ENCODE results near the gene HOXC12.

Gene HOXC12

GRCh38 chr12:53953831-53954693, 641 bp upstream of the HOXC12 start:
- Histone ChIP-seq H3K4me3 (ENCODE audit: low read length) (no peak overlapping the region), H3K9ac (ENCODE audit: low read length) (no peak overlapping the region), H3K9me3 (ENCODE audit: control insufficient read depth, low read depth, low read length) (no peaks in the 10 kb centered on the region), H3K27me3 (ENCODE audit: control insufficient read depth, insufficient read depth, low read length) (peaks cover 100% of the 10 kb centered on the region), H3K36me3 (ENCODE audit: control insufficient read depth, low read depth, low read length) (no peaks in the 10 kb centered on the region), H3K27ac (ENCODE audit: low read length) (no peak overlapping the region), H3K4me1 (ENCODE audit: control insufficient read depth, low read depth, low read length) (peaks cover 2% of the 10 kb centered on the region)

- H3K9ac ChIP-seq (ENCODE audit: low read length) = no peak overlapping the region
- H3K4me3 ChIP-seq (ENCODE audit: low read length) = no peak overlapping the region
- H3K27ac ChIP-seq (ENCODE audit: low read length) = no peak overlapping the region
- H3K27me3 ChIP-seq (ENCODE audit: control insufficient read depth, insufficient read depth, low read length) = peaks cover 100% of the 10 kb centered on the region
- H3K36me3 ChIP-seq (ENCODE audit: control insufficient read depth, low read depth, low read length) = no peaks in the 10 kb centered on the region
- H3K9me3 ChIP-seq (ENCODE audit: control insufficient read depth, low read depth, low read length) = no peaks in the 10 kb centered on the region
- H3K4me1 ChIP-seq (ENCODE audit: control insufficient read depth, low read depth, low read length) = no peaks in the 10 kb centered on the region
Observed at GRCh38 chr12:53955036-53955775, 503 bp downstream of the HOXC12 start.

GRCh38 chr12:53955776-53956250, 1.1 kb downstream of the HOXC12 start:
- peaks cover 100% of the 10 kb centered on the region for H3K27me3 ChIP-seq (ENCODE audit: control insufficient read depth, insufficient read depth, low read length)
- no peak overlapping the region for H3K9ac ChIP-seq (ENCODE audit: low read length)
- H3K9me3 ChIP-seq (ENCODE audit: control insufficient read depth, low read depth, low read length) = no peaks in the 10 kb centered on the region
- no peaks in the 10 kb centered on the region for H3K36me3 ChIP-seq (ENCODE audit: control insufficient read depth, low read depth, low read length)
- H3K27ac ChIP-seq (ENCODE audit: low read length) = no peak overlapping the region
- H3K4me1 ChIP-seq (ENCODE audit: control insufficient read depth, low read depth, low read length) = no peaks in the 10 kb centered on the region
- H3K4me3 ChIP-seq (ENCODE audit: low read length) = no peak overlapping the region

GRCh38 chr12:53956251-53956887, 1.7 kb downstream of the HOXC12 start:
- no peak overlapping the region for H3K4me3 ChIP-seq (ENCODE audit: low read length)
- no peak overlapping the region for H3K9ac ChIP-seq (ENCODE audit: low read length)
- peaks cover 100% of the 10 kb centered on the region for H3K27me3 ChIP-seq (ENCODE audit: control insufficient read depth, insufficient read depth, low read length)
- no peaks in the 10 kb centered on the region for H3K4me1 ChIP-seq (ENCODE audit: control insufficient read depth, low read depth, low read length)
- H3K36me3 ChIP-seq (ENCODE audit: control insufficient read depth, low read depth, low read length) = no peaks in the 10 kb centered on the region
- no peak overlapping the region for H3K27ac ChIP-seq (ENCODE audit: low read length)
- H3K9me3 ChIP-seq (ENCODE audit: control insufficient read depth, low read depth, low read length) = no peaks in the 10 kb centered on the region

- Histone ChIP-seq H3K9me3 (ENCODE audit: control insufficient read depth, low read depth, low read length) (no peaks in the 10 kb centered on the region), H3K4me1 (ENCODE audit: control insufficient read depth, low read depth, low read length) (no peaks in the 10 kb centered on the region), H3K27me3 (ENCODE audit: control insufficient read depth, insufficient read depth, low read length) (peaks cover 100% of the 10 kb centered on the region), H3K9ac (ENCODE audit: low read length) (no peak overlapping the region), H3K36me3 (ENCODE audit: control insufficient read depth, low read depth, low read length) (no peaks in the 10 kb centered on the region), H3K27ac (ENCODE audit: low read length) (no peak overlapping the region), H3K4me3 (ENCODE audit: low read length) (no peak overlapping the region)
Observed at GRCh38 chr12:53956914-53957536, 2.3 kb downstream of the HOXC12 start.

- no peaks in the 10 kb centered on the region for H3K4me1 ChIP-seq (ENCODE audit: control insufficient read depth, low read depth, low read length)
- no peak overlapping the region for H3K4me3 ChIP-seq (ENCODE audit: low read length)
- no peaks in the 10 kb centered on the region for H3K9me3 ChIP-seq (ENCODE audit: control insufficient read depth, low read depth, low read length)
- H3K27me3 ChIP-seq (ENCODE audit: control insufficient read depth, insufficient read depth, low read length) = peaks cover 100% of the 10 kb centered on the region
- H3K36me3 ChIP-seq (ENCODE audit: control insufficient read depth, low read depth, low read length) = no peaks in the 10 kb centered on the region
- no peak overlapping the region for H3K9ac ChIP-seq (ENCODE audit: low read length)
- no peak overlapping the region for H3K27ac ChIP-seq (ENCODE audit: low read length)
Observed at GRCh38 chr12:53958128-53958527, 3.4 kb downstream of the HOXC12 start.

- H3K36me3 ChIP-seq (ENCODE audit: control insufficient read depth, low read depth, low read length) = no peaks in the 10 kb centered on the region
- H3K4me1 ChIP-seq (ENCODE audit: control insufficient read depth, low read depth, low read length) = no peaks in the 10 kb centered on the region
- H3K9me3 ChIP-seq (ENCODE audit: control insufficient read depth, low read depth, low read length) = no peaks in the 10 kb centered on the region
- H3K9ac ChIP-seq (ENCODE audit: low read length) = no peak overlapping the region
- H3K27ac ChIP-seq (ENCODE audit: low read length) = no peak overlapping the region
- peaks cover 100% of the 10 kb centered on the region for H3K27me3 ChIP-seq (ENCODE audit: control insufficient read depth, insufficient read depth, low read length)
- H3K4me3 ChIP-seq (ENCODE audit: low read length) = no peak overlapping the region
Observed at GRCh38 chr12:53959314-53959713, 4.6 kb downstream of the HOXC12 start.

GRCh38 chr12:53960187-53961024, 5.7 kb downstream of the HOXC12 start:
- H3K9ac ChIP-seq (ENCODE audit: low read length) = no peak overlapping the region
- H3K9me3 ChIP-seq (ENCODE audit: control insufficient read depth, low read depth, low read length) = no peaks in the 10 kb centered on the region
- H3K36me3 ChIP-seq (ENCODE audit: control insufficient read depth, low read depth, low read length) = no peaks in the 10 kb centered on the region
- H3K27me3 ChIP-seq (ENCODE audit: control insufficient read depth, insufficient read depth, low read length) = peaks cover 100% of the 10 kb centered on the region
- no peaks in the 10 kb centered on the region for H3K4me1 ChIP-seq (ENCODE audit: control insufficient read depth, low read depth, low read length)
- no peak overlapping the region for H3K27ac ChIP-seq (ENCODE audit: low read length)
- no peak overlapping the region for H3K4me3 ChIP-seq (ENCODE audit: low read length)

- peaks cover under 1% of the 10 kb centered on the region for H3K4me1 ChIP-seq (ENCODE audit: control insufficient read depth, low read depth, low read length)
- H3K27me3 ChIP-seq (ENCODE audit: control insufficient read depth, insufficient read depth, low read length) = peaks cover 100% of the 10 kb centered on the region
Observed at GRCh38 chr12:53961025-53961761, 6.5 kb downstream of the HOXC12 start.

GRCh38 chr12:53963005-53963404, 8.3 kb downstream of the HOXC12 start:
- no peak overlapping the region for H3K4me3 ChIP-seq (ENCODE audit: low read length)
- H3K9ac ChIP-seq (ENCODE audit: low read length) = no peak overlapping the region
- no peaks in the 10 kb centered on the region for H3K9me3 ChIP-seq (ENCODE audit: control insufficient read depth, low read depth, low read length)
- peaks cover 3% of the 10 kb centered on the region for H3K4me1 ChIP-seq (ENCODE audit: control insufficient read depth, low read depth, low read length)
- H3K27me3 ChIP-seq (ENCODE audit: control insufficient read depth, insufficient read depth, low read length) = peaks cover 100% of the 10 kb centered on the region
- no peak overlapping the region for H3K27ac ChIP-seq (ENCODE audit: low read length)
- H3K36me3 ChIP-seq (ENCODE audit: control insufficient read depth, low read depth, low read length) = no peaks in the 10 kb centered on the region

More at GRCh38 chr12:53961025-53961761, 6.5 kb downstream of the HOXC12 start:
- no peaks in the 10 kb centered on the region for H3K36me3 ChIP-seq (ENCODE audit: control insufficient read depth, low read depth, low read length)
- H3K9me3 ChIP-seq (ENCODE audit: control insufficient read depth, low read depth, low read length) = no peaks in the 10 kb centered on the region
- no peak overlapping the region for H3K9ac ChIP-seq (ENCODE audit: low read length)
- H3K4me3 ChIP-seq (ENCODE audit: low read length) = no peak overlapping the region
- no peak overlapping the region for H3K27ac ChIP-seq (ENCODE audit: low read length)
